CD8-positive, alpha-beta memory T cell (primary cell): Measurements from ENCODE around the gene SEL1L3. TPM values are rescaled to one million over a fixed set of nuclear protein-coding genes. Genes with fewer than 3 reads are reported as not detected.

Source experiments
- CTCF ChIA-PET: fragments of 350-600 bp; sonication (Branson Sonifier 250); formaldehyde crosslinking; loops from one replicate; lab custom pipeline; 2021; ENCODE audit warnings: antibody characterized with exemption; lab: Charles Lee
- POLR2A ChIA-PET: fragments of 350-600 bp; sonication (Branson Sonifier 250); formaldehyde crosslinking; loops from one replicate; lab custom pipeline; 2021; ENCODE audit warnings: antibody characterized with exemption; lab: Charles Lee
- DNase-seq, 5 donors: peaks; one replicate each; pipeline versions ENCODE4 v3.0.0 to v3.0.0-alpha.2; 2020 to 2022; ENCODE audit warnings: mixed read lengths in 1 of 5
- H3K27ac ChIP-seq: one replicate; pipeline ENCODE4 v1.7.0; 2013; ENCODE audit warnings: low read depth, mild to moderate bottlenecking, low read length, moderate library complexity
- H3K27me3 ChIP-seq: 2 replicates; pipeline ENCODE4 v1.7.0; 2013; ENCODE audit warnings: low read length, mild to moderate bottlenecking; ENCODE audit not compliant: insufficient read depth, poor library complexity, severe bottlenecking
- H3K36me3 ChIP-seq: 2 replicates; pipeline ENCODE4 v1.7.0; 2013; ENCODE audit warnings: mild to moderate bottlenecking, low read length, moderate library complexity; ENCODE audit not compliant: insufficient read depth
- H3K4me1 ChIP-seq: 2 replicates; pipeline ENCODE4 v1.7.0; 2013; ENCODE audit warnings: mild to moderate bottlenecking, low read length, moderate library complexity; ENCODE audit not compliant: insufficient read depth
- H3K4me3 ChIP-seq: 2 replicates; pipeline ENCODE4 v1.7.0; 2013; ENCODE audit warnings: mild to moderate bottlenecking, low read length
- H3K9me3 ChIP-seq: 2 replicates; pipeline ENCODE4 v1.7.0; 2013; ENCODE audit warnings: mild to moderate bottlenecking, low read length
- H3K27ac Mint-ChIP-seq, 8 donors: one replicate each; pipeline ENCODE4 v1.8.0; 2020 to 2021; ENCODE audit warnings: mixed read lengths in 8 of 8, mild to moderate bottlenecking in 6 of 8, inconsistent platforms in 3 of 8, moderate library complexity in 3 of 8
- H3K27me3 Mint-ChIP-seq, 2 donors: one replicate each; pipeline ENCODE4 v1.8.0; 2020 to 2021; ENCODE audit warnings: mixed read lengths in 2 of 2, mild to moderate bottlenecking in 1 of 2, moderate library complexity in 1 of 2
- H3K36me3 Mint-ChIP-seq, 3 donors: one replicate each; pipeline ENCODE4 v1.8.0; 2020 to 2021; ENCODE audit warnings: mixed read lengths in 3 of 3, inconsistent platforms in 1 of 3, mild to moderate bottlenecking in 1 of 3
- H3K4me1 Mint-ChIP-seq, 3 donors: one replicate each; pipeline ENCODE4 v1.8.0; 2020 to 2021; ENCODE audit warnings: mixed read lengths in 3 of 3, inconsistent platforms in 1 of 3, mild to moderate bottlenecking in 1 of 3
- H3K4me3 Mint-ChIP-seq, 7 donors: one replicate each; pipeline ENCODE4 v1.8.0; 2020 to 2021; ENCODE audit warnings: mixed read lengths in 7 of 7, mild to moderate bottlenecking in 6 of 7, moderate library complexity in 4 of 7, inconsistent platforms in 2 of 7
- H3K9me3 Mint-ChIP-seq, 5 donors: one replicate each; pipeline ENCODE4 v1.8.0; 2020 to 2022; ENCODE audit warnings: mixed read lengths in 5 of 5, mild to moderate bottlenecking in 3 of 5, moderate library complexity in 2 of 5, inconsistent platforms in 1 of 5
- polyA plus RNA-seq: library from polyadenylated mRNA; unstranded; fragments of 300-500 nt; fragmentation: Illumina TruSeq; gene quantifications from one replicate; pipeline ENCODE4 v1.2.3, GENCODE V29; 2021
- total RNA-seq, 2 experiments: library from RNA; stranded (reverse); gene quantifications; one replicate each; pipeline ENCODE4 v1.2.3, GENCODE V29; 2021

SEL1L3 gene
- total and polyA plus RNA-seq, 3 experiments from 2014 or later, result 36.4 to 63.7 (median 46.2) TPM

DNA sequence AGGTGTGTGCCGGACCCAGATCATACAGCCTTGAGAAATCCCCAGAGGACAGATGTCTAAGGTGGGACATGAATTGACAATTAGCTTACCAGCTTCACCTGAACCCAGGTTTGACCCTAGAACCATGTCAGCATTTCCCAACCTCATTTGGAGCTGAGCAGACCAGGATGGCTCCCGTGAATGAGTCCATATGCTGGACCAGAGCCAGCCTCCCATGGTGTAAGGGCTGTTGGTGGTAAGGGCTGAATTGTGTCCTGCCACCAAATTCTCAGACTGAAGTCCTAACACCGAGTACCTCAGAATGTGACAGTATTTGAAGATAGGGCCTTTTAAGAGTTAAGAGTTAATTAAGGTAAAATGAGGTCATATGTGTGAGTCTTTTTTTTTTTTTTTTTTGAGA lies 118.8 kb downstream of the SEL1L3 start:
- Histone ChIP-seq H3K4me1 (no peaks in the 10 kb centered on the region), H3K27me3 (no peaks in the 10 kb centered on the region), H3K27ac (no peak overlapping the region), H3K4me3 (no peak overlapping the region), H3K9me3 (no peaks in the 10 kb centered on the region), H3K36me3 (no peaks in the 10 kb centered on the region)
- Mint-ChIP-seq H3K9me3 (no peaks in the 10 kb centered on the region), H3K36me3 (peaks cover 9 to 35% (median 13%) of the 10 kb centered on the region in 3 donors), H3K4me3 (no peak overlapping the region), H3K4me1 (no peaks in the 10 kb centered on the region), H3K27me3 (peaks cover 0 to 3% of the 10 kb centered on the region in 2 donors), H3K27ac (no peak overlapping the region)
- POLR2A ChIA-PET, result no interaction called here
- CTCF ChIA-PET, result no interaction called here
- DNase-seq, result no peak

DNA sequence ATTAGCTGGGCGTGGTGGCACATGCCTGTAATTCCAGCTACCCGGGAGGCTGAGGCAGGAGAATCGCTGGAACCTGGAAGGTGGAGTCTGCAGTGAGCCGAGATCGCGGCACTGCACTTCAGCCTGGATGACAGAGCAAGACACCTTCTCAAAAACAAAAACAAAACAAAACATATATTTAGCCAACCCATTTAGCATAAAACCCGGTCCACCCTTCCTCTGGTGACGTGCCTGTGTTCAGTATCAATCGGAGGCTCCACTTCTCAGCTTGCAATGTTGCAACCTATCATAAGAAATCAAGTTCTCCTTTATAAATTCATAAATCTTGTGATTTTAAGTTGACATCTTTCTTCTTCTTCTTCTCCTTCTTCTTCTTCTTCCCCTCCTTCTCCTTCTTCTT lies 133.2 kb downstream of the SEL1L3 start:
- Mint-ChIP-seq H3K9me3 (no peaks in the 10 kb centered on the region), H3K27me3 (peaks cover 0 to 2% of the 10 kb centered on the region in 2 donors), H3K36me3 (peaks cover 0 to 4% (median 0%) of the 10 kb centered on the region in 3 donors), H3K27ac (no peak overlapping the region), H3K4me3 (no peak overlapping the region), H3K4me1 (peaks cover 0 to 10% (median 5%) of the 10 kb centered on the region in 3 donors)
- Histone ChIP-seq H3K27me3 (no peaks in the 10 kb centered on the region), H3K27ac (no peak overlapping the region), H3K4me3 (no peak overlapping the region), H3K36me3 (no peaks in the 10 kb centered on the region), H3K4me1 (no peaks in the 10 kb centered on the region), H3K9me3 (no peaks in the 10 kb centered on the region)
- ChIA-PET POLR2A (no interaction called here), CTCF (no interaction called here)
- DNase-seq, result no peak

DNA sequence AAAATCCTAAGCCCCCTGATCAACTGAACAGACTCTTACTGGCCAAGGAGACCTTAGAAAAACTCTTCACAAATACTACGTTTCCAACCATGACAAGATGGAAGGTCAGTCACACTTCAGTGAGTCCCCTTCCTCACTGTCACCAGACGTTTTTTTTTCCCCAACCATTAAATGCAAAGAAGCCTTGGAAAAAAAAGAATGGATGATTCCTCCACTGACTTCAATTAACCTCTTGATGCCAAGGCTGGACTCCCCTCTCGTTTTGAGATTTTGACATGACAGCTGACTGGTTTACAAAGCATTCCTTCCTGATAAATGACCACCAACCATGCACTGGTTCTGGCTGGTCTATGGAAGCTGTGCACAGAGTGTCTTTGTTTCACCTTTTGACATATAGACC lies 133.9 kb downstream of the SEL1L3 start:
- no peak overlapping the region for H3K27ac ChIP-seq
- Mint-ChIP-seq H3K4me3 (no peak overlapping the region), H3K36me3 (peaks cover 0 to 4% (median 0%) of the 10 kb centered on the region in 3 donors), H3K27ac (no peak overlapping the region), H3K4me1 (peaks cover 0 to 10% (median 5%) of the 10 kb centered on the region in 3 donors), H3K27me3 (no peaks in the 10 kb centered on the region), H3K9me3 (no peaks in the 10 kb centered on the region)
- no peaks in the 10 kb centered on the region for H3K27me3 ChIP-seq
- no peak overlapping the region for H3K4me3 ChIP-seq
- CTCF ChIA-PET, result no interaction called here
- no peaks in the 10 kb centered on the region for H3K4me1 ChIP-seq
- no peaks in the 10 kb centered on the region for H3K36me3 ChIP-seq
- no peaks in the 10 kb centered on the region for H3K9me3 ChIP-seq
- no peak for DNase-seq
- POLR2A ChIA-PET, result no interaction called here

DNA sequence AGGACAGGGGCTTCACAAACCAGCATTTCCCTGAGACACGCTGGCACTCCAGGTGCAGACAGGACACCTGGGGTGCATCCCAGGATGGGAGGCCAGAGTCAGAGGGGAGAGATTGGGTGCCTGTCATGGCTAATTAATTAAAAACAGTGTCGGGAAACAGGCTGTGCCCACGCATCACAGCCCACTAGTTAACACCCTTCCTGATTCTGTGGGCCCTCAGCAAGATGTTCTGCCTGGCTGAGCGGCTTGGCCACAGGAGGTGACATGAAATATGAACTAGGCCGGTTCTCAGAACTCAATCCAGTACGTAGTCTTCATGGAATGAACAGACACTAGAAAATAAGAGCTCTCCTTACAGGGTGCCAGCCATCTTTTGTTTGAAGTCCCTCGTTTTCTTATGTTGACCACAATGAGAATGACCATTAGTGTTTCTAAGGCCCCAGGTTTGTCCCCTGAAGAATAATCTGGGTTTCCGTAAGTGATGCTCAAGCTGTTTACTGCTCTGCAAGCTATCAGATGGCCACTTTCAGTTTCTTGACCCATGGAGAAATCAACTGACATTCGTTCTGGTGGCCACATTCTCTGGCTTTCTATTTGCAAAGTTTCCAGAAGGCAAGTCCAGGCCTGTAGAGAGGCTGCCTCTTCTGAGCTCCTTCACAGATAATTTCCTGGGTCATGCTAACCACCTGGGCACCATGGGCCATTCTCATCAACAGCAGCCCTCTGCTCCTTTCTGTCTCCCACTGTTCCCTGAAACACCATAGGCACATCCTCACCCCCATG lies 134.9 kb downstream of the SEL1L3 start:
- no peak for DNase-seq
- Histone ChIP-seq H3K36me3 (no peaks in the 10 kb centered on the region), H3K4me1 (no peaks in the 10 kb centered on the region), H3K27ac (no peak overlapping the region), H3K4me3 (no peak overlapping the region), H3K27me3 (no peaks in the 10 kb centered on the region), H3K9me3 (no peaks in the 10 kb centered on the region)
- CTCF ChIA-PET, result interaction anchor here (1.4 kb wide), 1 partner anchor 10 kb away, joined by 3 read pairs; no protein-coding TSS in a partner anchor
- Mint-ChIP-seq H3K4me3 (no peak overlapping the region), H3K27ac (no peak overlapping the region), H3K4me1 (peaks cover 0 to 10% (median 5%) of the 10 kb centered on the region in 3 donors), H3K36me3 (peaks cover 0 to 4% (median 0%) of the 10 kb centered on the region in 3 donors), H3K9me3 (no peaks in the 10 kb centered on the region), H3K27me3 (no peaks in the 10 kb centered on the region)
- POLR2A ChIA-PET, result no interaction called here

DNA sequence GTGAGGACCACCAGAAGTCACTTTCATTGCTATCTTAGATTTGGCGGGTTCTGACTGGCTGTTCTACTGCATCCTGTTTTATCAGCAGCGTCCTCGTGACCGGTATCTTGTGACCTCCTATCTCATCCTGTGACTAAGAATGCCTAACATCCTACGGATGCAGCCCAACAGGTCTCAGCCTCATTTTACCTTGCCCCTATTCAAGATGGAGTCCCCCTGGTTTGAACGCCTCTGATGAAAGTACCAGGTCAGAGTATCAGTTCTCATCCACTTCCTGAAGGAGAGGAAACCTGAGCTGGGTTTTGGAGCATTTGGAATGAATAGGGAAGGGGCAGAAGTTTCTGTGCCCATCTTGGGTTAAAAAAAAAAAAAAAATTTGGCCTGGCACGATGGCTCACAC lies 136.9 kb downstream of the SEL1L3 start:
- ChIA-PET CTCF (no interaction called here), POLR2A (no interaction called here)
- peaks cover 0 to 4% (median 0%) of the 10 kb centered on the region in 3 donors for H3K36me3 Mint-ChIP-seq
- H3K36me3 ChIP-seq, result no peaks in the 10 kb centered on the region
- DNase-seq, result no peak
- no peaks in the 10 kb centered on the region for H3K9me3 Mint-ChIP-seq
- no peaks in the 10 kb centered on the region for H3K27me3 Mint-ChIP-seq
- no peak overlapping the region for H3K27ac Mint-ChIP-seq
- H3K9me3 ChIP-seq, result no peaks in the 10 kb centered on the region
- H3K27me3 ChIP-seq, result no peaks in the 10 kb centered on the region
- H3K27ac ChIP-seq, result no peak overlapping the region
- no peak overlapping the region for H3K4me3 Mint-ChIP-seq
- no peak overlapping the region for H3K4me3 ChIP-seq
- no peaks in the 10 kb centered on the region for H3K4me1 ChIP-seq
- peaks cover 0 to 5% (median 4%) of the 10 kb centered on the region in 3 donors for H3K4me1 Mint-ChIP-seq

DNA sequence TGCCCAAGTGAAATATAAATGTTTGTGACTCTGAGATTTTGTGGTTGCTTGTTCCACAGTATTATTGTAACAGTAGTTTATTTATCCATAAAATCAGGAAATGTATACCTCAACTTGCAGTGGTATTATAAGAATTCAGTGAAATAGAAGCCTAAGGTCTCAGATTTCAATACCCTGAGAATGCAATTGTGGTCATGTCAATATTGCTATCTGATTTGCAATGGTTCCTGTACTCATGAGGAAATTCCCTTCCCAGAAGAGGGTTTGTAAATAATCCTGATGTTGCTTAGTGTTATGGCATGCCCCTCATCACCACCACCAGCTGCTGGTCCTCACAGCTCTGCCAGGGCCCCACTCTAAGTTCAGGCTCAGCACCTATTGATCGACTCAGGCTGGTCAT lies 139.4 kb downstream of the SEL1L3 start:
- Mint-ChIP-seq H3K4me3 (no peak overlapping the region), H3K9me3 (no peaks in the 10 kb centered on the region), H3K27ac (no peak overlapping the region), H3K27me3 (no peaks in the 10 kb centered on the region), H3K4me1 (no peaks in the 10 kb centered on the region), H3K36me3 (no peaks in the 10 kb centered on the region)
- no peak for DNase-seq
- Histone ChIP-seq H3K36me3 (no peaks in the 10 kb centered on the region), H3K27ac (no peak overlapping the region), H3K9me3 (no peaks in the 10 kb centered on the region), H3K27me3 (no peaks in the 10 kb centered on the region), H3K4me1 (no peaks in the 10 kb centered on the region), H3K4me3 (no peak overlapping the region)
- ChIA-PET CTCF (no interaction called here), POLR2A (no interaction called here)

DNA sequence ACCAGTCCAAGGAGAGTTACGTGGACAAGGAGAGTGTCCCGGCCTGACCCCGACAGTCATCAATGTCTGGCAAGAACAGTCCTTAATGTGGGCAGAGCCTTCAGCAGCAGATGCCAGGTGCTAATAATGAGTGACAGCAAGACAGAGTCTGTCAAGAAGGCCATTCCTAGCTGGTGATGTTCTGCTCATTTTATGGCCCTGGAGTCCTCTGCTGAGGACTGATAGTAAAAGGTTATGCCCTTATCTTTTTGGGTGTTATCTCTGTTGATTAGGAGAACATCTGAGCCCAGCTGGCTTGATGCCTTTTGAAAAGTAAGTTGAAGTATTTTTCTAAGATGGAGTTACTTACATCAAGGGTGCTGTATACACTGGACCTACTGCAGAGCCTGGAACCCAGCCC lies 139.8 kb downstream of the SEL1L3 start:
- Histone ChIP-seq H3K27me3 (no peaks in the 10 kb centered on the region), H3K9me3 (no peaks in the 10 kb centered on the region), H3K27ac (no peak overlapping the region), H3K36me3 (no peaks in the 10 kb centered on the region), H3K4me1 (no peaks in the 10 kb centered on the region), H3K4me3 (no peak overlapping the region)
- Mint-ChIP-seq H3K4me3 (no peak overlapping the region), H3K4me1 (no peaks in the 10 kb centered on the region), H3K27ac (no peak overlapping the region), H3K27me3 (no peaks in the 10 kb centered on the region), H3K36me3 (no peaks in the 10 kb centered on the region), H3K9me3 (no peaks in the 10 kb centered on the region)
- POLR2A ChIA-PET, result no interaction called here
- CTCF ChIA-PET, result no interaction called here
- DNase-seq, result no peak

DNA sequence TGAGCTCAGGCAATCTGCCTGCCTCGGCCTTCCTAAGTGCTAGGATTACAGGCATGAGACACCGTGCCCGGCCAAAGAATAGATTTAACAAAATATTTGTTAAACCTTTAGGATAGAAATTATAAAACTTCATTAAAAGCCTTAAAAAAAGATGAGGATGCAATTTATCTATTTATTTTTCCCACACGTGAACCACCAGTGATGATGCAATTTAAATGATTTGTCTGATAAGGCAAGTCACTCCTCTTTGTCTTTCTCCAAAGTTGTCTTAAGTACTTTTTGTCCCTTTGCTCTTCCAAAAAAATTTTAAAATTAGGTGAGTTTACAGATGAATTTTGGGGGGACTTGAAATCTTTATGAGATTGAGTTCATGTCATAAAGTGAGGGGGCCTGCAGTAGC lies 149.0 kb downstream of the SEL1L3 start:
- Histone ChIP-seq H3K4me3 (no peak overlapping the region), H3K4me1 (no peaks in the 10 kb centered on the region), H3K27ac (no peak overlapping the region), H3K9me3 (no peaks in the 10 kb centered on the region), H3K36me3 (no peaks in the 10 kb centered on the region), H3K27me3 (no peaks in the 10 kb centered on the region)
- Mint-ChIP-seq H3K4me3 (no peak overlapping the region), H3K27me3 (peaks cover 0 to under 1% of the 10 kb centered on the region in 2 donors), H3K4me1 (no peaks in the 10 kb centered on the region), H3K27ac (no peak overlapping the region), H3K9me3 (peaks cover 0 to 5% (median 3%) of the 10 kb centered on the region in 5 donors), H3K36me3 (peaks cover 0 to 8% (median 2%) of the 10 kb centered on the region in 3 donors)
- ChIA-PET CTCF (no interaction called here), POLR2A (no interaction called here)
- no peak for DNase-seq
